Kidney (tissue), 14 donors: Measurements from ENCODE around the gene MLN. TPM values are rescaled to one million over a fixed set of nuclear protein-coding genes. Genes with fewer than 3 reads are reported as not detected.

Experiments
- DNase-seq, 5 donors: peaks; one replicate each; pipeline ENCODE4 v3.0.0-alpha.2; 2013 to 2020
- FAIRE-seq: peaks from 2 replicates; lab custom pipeline; 2012; peaks lifted over from hg19 to GRCh38; lab: Jason Lieb, UNC
- H3K27ac ChIP-seq, 2 donors: one replicate each; pipeline ENCODE4 v1.7.0; 2013; ENCODE audit warnings: low read depth in 2 of 2, low read length in 2 of 2, inconsistent platforms in 1 of 2
- H3K27me3 ChIP-seq: one replicate; pipeline ENCODE4 v1.7.1; 2013; ENCODE audit warnings: low read length, inconsistent platforms; ENCODE audit not compliant: control insufficient read depth, insufficient read depth
- H3K36me3 ChIP-seq, 3 donors: one replicate each; pipeline versions ENCODE4 v1.7.0 to v1.7.1; 2013; ENCODE audit warnings: low read length in 3 of 3, control low read depth in 1 of 3, inconsistent platforms in 1 of 3; ENCODE audit not compliant: insufficient read depth in 3 of 3, control insufficient read depth in 2 of 3
- H3K4me1 ChIP-seq, 3 donors: one replicate each; pipeline versions ENCODE4 v1.7.0 to v1.7.1; 2013; ENCODE audit warnings: low read length in 3 of 3, inconsistent platforms in 1 of 3, low read depth in 1 of 3; ENCODE audit not compliant: control insufficient read depth in 2 of 3, insufficient read depth in 2 of 3
- H3K4me3 ChIP-seq, 3 donors: one replicate each; pipeline versions ENCODE4 v1.7.0 to v1.8.1; 2013; ENCODE audit warnings: low read length in 3 of 3, control low read depth in 1 of 3, inconsistent platforms in 1 of 3
- H3K9ac ChIP-seq, 3 donors: one replicate each; pipeline versions ENCODE4 v1.7.0 to v1.7.1; 2013; ENCODE audit warnings: low read length in 3 of 3, control low read depth in 1 of 3, inconsistent platforms in 1 of 3
- H3K9me3 ChIP-seq, 3 donors: one replicate each; pipeline versions ENCODE4 v1.7.0 to v1.7.1; 2013; ENCODE audit warnings: low read length in 3 of 3, control low read depth in 1 of 3, inconsistent platforms in 1 of 3; ENCODE audit not compliant: control insufficient read depth in 2 of 3, insufficient read depth in 1 of 3
- CTCF ChIP-seq: IDR thresholded peaks from 3 replicates; pipeline ENCODE4 v1.5.1; 2012; ENCODE audit warnings: mild to moderate bottlenecking, moderate library complexity, borderline replicate concordance; ENCODE audit not compliant: insufficient read depth; ENCODE audit errors: extremely low read depth
- intact Hi-C: fragments of 100-400 bp; cut with DNase I; formaldehyde crosslinking; loops from one replicate; pipeline ENCODE4 v1.11.1; 2022
- polyA plus RNA-seq: library from polyadenylated mRNA; stranded (reverse); fragments of 350-450 nt; fragmentation: Illumina TruSeq; extraction: RNeasy Lipid Tissue Mini Kit (QIAGEN cat#74804); gene quantifications from one replicate; pipeline ENCODE4 v1.2.3, GENCODE V29; 2014; ENCODE audit warnings: low read depth, low replicate concordance; ENCODE audit not compliant: insufficient read depth
- total RNA-seq: library from RNA; stranded (reverse); fragmentation: NEBNext Ultra II Directional; extraction: Animal tissue kit (Norgen Biotek cat#: 25700); gene quantifications from one replicate; pipeline ENCODE4 v1.2.1, GENCODE V29; 2021
- donor health status: control.
- donor health status: control.
- donor health status: control.
- donor health status: control.
- donor health status: control.
- donor health status: DM: yes; HTN: yes; CAD: no.
- donor health status: Normal renal cell carcinoma (clear cell type).

MLN gene
- total and polyA plus RNA-seq, 2 donors from 2014 or later = not detected

GRCh38 chr6:33823806-33824205, 20.0 kb upstream of the MLN start:
- intact Hi-C loops = no loop called here
- H3K9me3 ChIP-seq = no peaks in the 10 kb centered on the region
- H3K9ac ChIP-seq = no peak overlapping the region
- peak in 1 of 5 donors; percentile 50 for DNase-seq
- H3K27ac ChIP-seq = no peak overlapping the region
- H3K4me3 ChIP-seq = no peak overlapping the region
- H3K27me3 ChIP-seq = no peaks in the 10 kb centered on the region
- peaks cover 0 to 9% (median 3%) of the 10 kb centered on the region in 3 donors for H3K4me1 ChIP-seq
- no peaks in the 10 kb centered on the region for H3K36me3 ChIP-seq
- TF ChIP-seq CTCF = no peak
- no peak for FAIRE-seq

- H3K36me3 ChIP-seq = no peaks in the 10 kb centered on the region
- H3K27ac ChIP-seq = no peak overlapping the region
- FAIRE-seq (no peak), DNase-seq (peak in 1 of 5 donors; percentile 62)
- no peak overlapping the region for H3K9ac ChIP-seq
- H3K4me3 ChIP-seq = no peak overlapping the region
- no peaks in the 10 kb centered on the region for H3K27me3 ChIP-seq
- intact Hi-C loops = no loop called here
- H3K9me3 ChIP-seq = no peaks in the 10 kb centered on the region
- no peak for TF ChIP-seq CTCF
- peaks cover 0 to 15% (median 3%) of the 10 kb centered on the region in 3 donors for H3K4me1 ChIP-seq
Measured at GRCh38 chr6:33822575-33823395, 19.0 kb upstream of the MLN start.

DNA sequence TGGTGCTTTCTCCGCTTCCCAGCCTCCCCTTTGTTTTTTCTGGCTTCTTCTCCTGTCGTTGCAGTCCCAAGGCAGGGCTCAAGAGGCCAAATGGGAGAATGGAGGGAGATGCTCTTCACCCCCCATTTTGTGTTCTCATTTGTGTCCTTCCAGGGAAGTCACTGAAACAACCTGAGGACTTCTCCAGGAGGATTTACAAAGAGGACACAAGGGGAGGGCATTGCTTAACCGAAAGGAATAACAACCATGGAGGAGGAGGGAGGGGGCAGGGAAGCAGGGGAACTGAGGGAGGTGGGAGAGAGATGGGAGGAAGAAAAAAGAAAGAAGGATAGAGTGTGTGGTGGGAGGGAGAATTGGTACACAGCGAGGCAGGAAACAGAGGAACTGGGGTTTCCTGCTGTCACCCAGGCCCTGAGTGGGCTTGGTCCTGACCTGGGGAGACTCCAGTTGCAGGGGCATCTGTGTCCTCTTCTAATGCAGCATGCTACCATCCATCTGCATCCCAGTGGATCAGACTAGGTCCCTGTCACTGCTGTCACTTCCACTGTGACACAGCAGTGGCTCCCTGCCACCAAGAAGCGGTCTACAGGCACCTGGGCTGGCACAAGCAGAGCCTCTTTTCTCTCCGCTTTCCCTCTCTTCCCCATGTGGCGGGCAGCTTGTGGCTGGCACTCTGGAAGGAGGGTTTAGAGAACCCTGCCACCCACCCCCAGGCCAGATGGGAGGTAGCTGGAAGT, 17.1 kb upstream of the MLN start:
- H3K4me3 ChIP-seq = no peak overlapping the region
- no peak for TF ChIP-seq CTCF
- peaks cover 0 to 9% (median 3%) of the 10 kb centered on the region in 3 donors for H3K4me1 ChIP-seq
- H3K27ac ChIP-seq = no peak overlapping the region
- no peaks in the 10 kb centered on the region for H3K36me3 ChIP-seq
- intact Hi-C loops = no loop called here
- no peaks in the 10 kb centered on the region for H3K27me3 ChIP-seq
- no peak overlapping the region for H3K9ac ChIP-seq
- no peaks in the 10 kb centered on the region for H3K9me3 ChIP-seq
- DNase-seq (no peak), FAIRE-seq (no peak)
